Measurements from ENCODE around the gene KRTAP13-1.

KRTAP13-1 gene

GRCh38 chr21:30395731-30396130 is at the start of gene KRTAP13-1:
TSS of gene KRTAP13-1 (plus strand) at chr21:30396031. CDS start at chr21:30396087, 56 bp downstream.
- DNase-seq = no peak

- DNase-seq = no peak
Measured at GRCh38 chr21:30348506-30348905, 47.3 kb upstream of the KRTAP13-1 start, which contains the start of gene KRTAP23-1. TSS of gene KRTAP23-1 (minus strand) at chr21:30348606. CDS start at chr21:30348606, 0 bp downstream.

GRCh38 chr21:30349572-30349971 is 46.3 kb upstream of the KRTAP13-1 start:
- no peak for DNase-seq

- DNase-seq = no peak
Measured at GRCh38 chr21:30351534-30351933, 44.3 kb upstream of the KRTAP13-1 start.

GRCh38 chr21:30354308-30355005 is 41.4 kb upstream of the KRTAP13-1 start:
- no peak for DNase-seq

- no peak for DNase-seq
Measured at GRCh38 chr21:30355906-30356305, 39.9 kb upstream of the KRTAP13-1 start.

- no peak for DNase-seq
Measured at GRCh38 chr21:30372139-30372770, 23.6 kb upstream of the KRTAP13-1 start, which contains the start of gene KRTAP13-2. TSS of gene KRTAP13-2 (minus strand) at chr21:30372271. CDS start at chr21:30372213, 58 bp downstream.

- no peak for DNase-seq
Measured at GRCh38 chr21:30382201-30382600, 13.6 kb upstream of the KRTAP13-1 start.

GRCh38 chr21:30391492-30392025 is 4.3 kb upstream of the KRTAP13-1 start:
- no peak for DNase-seq

- peak; percentile 85 for DNase-seq
Measured at GRCh38 chr21:30408782-30409494, 13.1 kb downstream of the KRTAP13-1 start.

- DNase-seq = no peak
Measured at GRCh38 chr21:30415993-30416392, 20.2 kb downstream of the KRTAP13-1 start.

GRCh38 chr21:30425826-30426225 is 30.0 kb downstream of the KRTAP13-1 start, which contains the start of gene KRTAP13-3:
TSS of gene KRTAP13-3 (minus strand) at chr21:30425926. CDS start at chr21:30425912, 14 bp downstream.
- no peak for DNase-seq

- no peak for DNase-seq
Measured at GRCh38 chr21:30426731-30427130, 30.9 kb downstream of the KRTAP13-1 start.

GRCh38 chr21:30430170-30430655 is 34.4 kb downstream of the KRTAP13-1 start, which contains the start of gene KRTAP13-4:
TSS of gene KRTAP13-4 (plus strand) at chr21:30430220. CDS start at chr21:30430276, 56 bp downstream.
- no peak for DNase-seq

GRCh38 chr21:30434033-30434631 is 38.3 kb downstream of the KRTAP13-1 start:
- DNase-seq = peak; percentile 18

- DNase-seq = no peak
Measured at GRCh38 chr21:30437010-30437565, 41.3 kb downstream of the KRTAP13-1 start.

GRCh38 chr21:30439975-30440374 is 44.1 kb downstream of the KRTAP13-1 start, which contains the start of gene KRTAP15-1:
TSS of gene KRTAP15-1 (plus strand) at chr21:30440275. CDS start at chr21:30440328, 53 bp downstream.
- DNase-seq = no peak

GRCh38 chr21:30443226-30443625 is 47.4 kb downstream of the KRTAP13-1 start:
- DNase-seq = no peak

- no peak for DNase-seq
Measured at GRCh38 chr21:30444204-30444603, 48.4 kb downstream of the KRTAP13-1 start.

Data from NCI-H2029 treated with DMSO at 0.1 percent for 48 hours (cell line).